Measurements from ENCODE around the gene MMRN2.
A peak's percentile ranks its signal among the peaks of the same experiment; 100 is the strongest.

DNA sequence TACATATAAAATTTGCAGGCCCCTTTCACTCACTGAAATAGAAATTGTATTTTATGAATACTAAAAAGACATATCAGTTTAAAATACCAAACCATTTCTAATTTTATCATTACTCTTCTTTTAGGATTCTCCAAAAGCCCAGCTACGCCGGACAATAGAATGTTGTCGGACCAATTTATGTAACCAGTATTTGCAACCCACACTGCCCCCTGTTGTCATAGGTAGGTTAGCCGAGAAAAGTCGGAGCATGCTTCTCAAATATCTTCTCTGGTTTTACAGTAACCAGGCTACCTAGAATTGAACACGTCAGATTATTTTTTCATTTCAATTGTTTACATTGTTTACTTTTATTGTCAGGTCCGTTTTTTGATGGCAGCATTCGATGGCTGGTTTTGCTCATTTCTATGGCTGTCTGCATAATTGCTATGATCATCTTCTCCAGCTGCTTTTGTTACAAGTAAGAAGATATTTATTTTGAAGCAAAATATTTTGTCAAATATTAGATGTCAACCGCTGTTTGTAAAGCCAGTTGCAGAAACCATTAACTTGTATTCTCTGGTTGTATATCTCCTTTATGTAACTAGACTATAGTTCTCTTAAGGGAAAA lies 57.6 kb downstream of the MMRN2 start:
- TF ChIP-seq CTCF (IDR thresholded peaks at IDR 0.05) = peak; percentile 61 to 64
- no peak for TF ChIP-seq EP300 (IDR thresholded peaks at IDR 0.05)
